ENCODE measurements around the gene ADAMTSL5. TPM values are rescaled to one million over a fixed set of nuclear protein-coding genes. Genes with fewer than 3 reads are reported as not detected.
A peak's percentile ranks its signal among the peaks of the same experiment; 100 is the strongest.

The ADAMTSL5 gene
- polyA plus RNA-seq, 3 donors = 0.09 TPM; not detected in 2

GRCh38 chr19:1507763-1508506 is 4.9 kb downstream of the ADAMTSL5 start:
- Mint-ChIP-seq H3K4me3 (peak overlapping the region; percentile 57 to 83), H3K36me3 (peaks cover 1 to 2% of the 10 kb centered on the region in 2 donors), H3K27me3 (ENCODE audit: low read depth in 3 of 3) (peaks cover 50 to 80% (median 70%) of the 10 kb centered on the region in 3 donors), H3K27ac (peak overlapping the region in 5 of 7 donors; percentile 6 to 89 (median 74)), H3K4me1 (peaks cover 14% of the 10 kb centered on the region), H3K9me3 (peaks cover 15 to 51% (median 35%) of the 10 kb centered on the region in 7 donors)
- H3K27ac ChIP-seq (ENCODE audit: low read depth in 1 of 2, low read length in 2 of 2) = peak overlapping the region; percentile 11 to 35
- H3K27me3 ChIP-seq (ENCODE audit: control insufficient read depth in 2 of 2, insufficient read depth in 2 of 2, low read length in 2 of 2) = peaks cover 3 to 55% of the 10 kb centered on the region in 2 donors
- peak; percentile 76 to 88 (median 83) for DNase-seq
- no peaks in the 10 kb centered on the region for H3K36me3 ChIP-seq (replicated peaks in 1 of 2; ENCODE audit: control insufficient read depth in 1 of 2, insufficient read depth in 2 of 2, low read length in 2 of 2)
- WGBS (ENCODE audit: insufficient coverage) = 2% methylated on average over 45 of the region's 46 CpGs
- H2AFZ ChIP-seq (ENCODE audit: insufficient read depth, low read depth, low read length, poor library complexity, severe bottlenecking) = peak overlapping the region; percentile 72
- H3K4me2 ChIP-seq (replicated peaks; ENCODE audit: extremely low read depth, low read length, poor library complexity, severe bottlenecking) = peak overlapping the region; percentile 65
- peak overlapping the region; percentile 1 to 62 (median 26) for H3K4me3 ChIP-seq (replicated peaks in 1 of 3; ENCODE audit: low read depth in 2 of 3, low read length in 3 of 3)
- intact Hi-C loops (cut with micrococcal nuclease) = no loop called here
- no peaks in the 10 kb centered on the region for H4K20me1 ChIP-seq (ENCODE audit: insufficient read depth, low read length)
- peaks cover 10 to 18% of the 10 kb centered on the region in 2 donors for H3K4me1 ChIP-seq (ENCODE audit: control insufficient read depth in 1 of 2, insufficient read depth in 2 of 2, low read length in 2 of 2)
- H3K9ac ChIP-seq (ENCODE audit: insufficient read depth, low read length, poor library complexity, severe bottlenecking) = no peak overlapping the region
- no peak for TF ChIP-seq CTCF (IDR thresholded peaks at IDR 0.05)
- H3K9me3 ChIP-seq (replicated peaks in 1 of 2; ENCODE audit: control insufficient read depth in 1 of 2, insufficient read depth in 1 of 2, low read length in 2 of 2) = peaks cover 14 to 31% of the 10 kb centered on the region in 2 donors
- H3K79me2 ChIP-seq (ENCODE audit: insufficient read depth, low read length) = no peaks in the 10 kb centered on the region

- Histone ChIP-seq H3K79me2 (ENCODE audit: insufficient read depth, low read length) (no peaks in the 10 kb centered on the region), H4K20me1 (ENCODE audit: insufficient read depth, low read length) (no peaks in the 10 kb centered on the region), H2AFZ (ENCODE audit: insufficient read depth, low read depth, low read length, poor library complexity, severe bottlenecking) (peak overlapping the region; percentile 72), H3K9me3 (replicated peaks in 1 of 2; ENCODE audit: control insufficient read depth in 1 of 2, insufficient read depth in 1 of 2, low read length in 2 of 2) (peaks cover 14 to 31% of the 10 kb centered on the region in 2 donors), H3K27me3 (ENCODE audit: control insufficient read depth in 2 of 2, insufficient read depth in 2 of 2, low read length in 2 of 2) (peaks cover 3 to 53% of the 10 kb centered on the region in 2 donors), H3K27ac (ENCODE audit: low read depth in 1 of 2, low read length in 2 of 2) (peak overlapping the region in 1 of 2 donors; percentile 11), H3K4me2 (replicated peaks; ENCODE audit: extremely low read depth, low read length, poor library complexity, severe bottlenecking) (peak overlapping the region; percentile 65), H3K4me1 (ENCODE audit: control insufficient read depth in 1 of 2, insufficient read depth in 2 of 2, low read length in 2 of 2) (peaks cover 8 to 13% of the 10 kb centered on the region in 2 donors), H3K36me3 (replicated peaks in 1 of 2; ENCODE audit: control insufficient read depth in 1 of 2, insufficient read depth in 2 of 2, low read length in 2 of 2) (no peaks in the 10 kb centered on the region), H3K9ac (ENCODE audit: insufficient read depth, low read length, poor library complexity, severe bottlenecking) (no peak overlapping the region), H3K4me3 (replicated peaks in 1 of 3; ENCODE audit: low read depth in 2 of 3, low read length in 3 of 3) (peak overlapping the region in 1 of 3 experiments; percentile 62)
- peaks cover 51 to 80% (median 70%) of the 10 kb centered on the region in 3 donors for H3K27me3 Mint-ChIP-seq (ENCODE audit: low read depth in 3 of 3)
- TF ChIP-seq CTCF (IDR thresholded peaks at IDR 0.05) = no peak
- H3K4me3 Mint-ChIP-seq = no peak overlapping the region
- peaks cover 0 to 1% of the 10 kb centered on the region in 2 donors for H3K36me3 Mint-ChIP-seq
- no peak for DNase-seq
- 77% methylated on average over 17 of the region's 23 CpGs for WGBS (ENCODE audit: insufficient coverage)
- intact Hi-C loops (cut with micrococcal nuclease) = no loop called here
- H3K4me1 Mint-ChIP-seq = peaks cover 11% of the 10 kb centered on the region
- H3K27ac Mint-ChIP-seq = peak overlapping the region in 2 of 7 donors; percentile 20 to 67
- peaks cover 15 to 46% (median 31%) of the 10 kb centered on the region in 7 donors for H3K9me3 Mint-ChIP-seq
Observed at GRCh38 chr19:1507192-1507660, 5.6 kb downstream of the ADAMTSL5 start.

Data from CD14-positive monocyte (primary cell).